HepG2 (cell line): ENCODE measurements around the gene TACC2. TPM values are rescaled to one million over a fixed set of nuclear protein-coding genes. Genes with fewer than 3 reads are reported as not detected.

Experiments used
- ATAC-seq: fragments of 200-7000 bp; cut with Tn5 transposase; 3 replicates; pipeline ENCODE4 v1.9.1; 2020; ENCODE audit warnings: mild to moderate bottlenecking, moderate library complexity
- BruUV-seq: library from RNA; stranded (reverse); fragments of 400-500 nt; replicated peaks from 2 replicates; lab custom pipeline; 2021; lab: Mats Ljungman, UMichigan
- CTCF ChIA-PET: fragments of 300-600 bp; formaldehyde crosslinking; extraction: SDS; loops from one replicate; lab custom pipeline; 2021; ENCODE audit warnings: low total read pairs, inconsistent platforms, low intra/inter-chr PET ratio; lab: Yijun Ruan, JAX
- POLR2A ChIA-PET: fragments of 350-600 bp; sonication (Branson Sonifier 250); formaldehyde crosslinking; loops from one replicate; lab custom pipeline; 2020; ENCODE audit warnings: antibody characterized with exemption, inconsistent platforms; lab: Yijun Ruan, JAX
- DNase-seq: peaks from one replicate; pipeline ENCODE4 v3.0.0-alpha.2; 2015; ENCODE audit warnings: low spot score
- FAIRE-seq: peaks from 3 replicates; lab custom pipeline; 2011; peaks lifted over from hg19 to GRCh38; lab: Jason Lieb, UNC
- H2AFZ ChIP-seq: one replicate; pipeline ENCODE4 v1.6.1; 2011; ENCODE audit warnings: low read length, inconsistent platforms
- H3K27ac ChIP-seq: fragments of 300-600 bp; 3 replicates; pipeline ENCODE4 v1.8.0; 2011; ENCODE audit warnings: mixed run types, mild to moderate bottlenecking, mixed read lengths, low read length, inconsistent platforms; ENCODE audit not compliant: insufficient read depth; ENCODE audit errors: extremely low read length
- H3K27me3 ChIP-seq, 2 experiments: fragments of 200-600 bp in 1 of 2; 2 replicates in 1 of 2; 3 replicates in 1 of 2; pipeline versions ENCODE4 v1.6.0 to v1.8.0; 2011; ENCODE audit warnings: low read length in 2 of 2, mild to moderate bottlenecking in 2 of 2, moderate library complexity in 2 of 2, inconsistent platforms in 1 of 2; ENCODE audit not compliant: insufficient read depth in 2 of 2, control insufficient read depth in 1 of 2
- H3K36me3 ChIP-seq, 2 experiments: fragments of 200-600 bp in 1 of 2; replicated peaks in 1 of 2; 2 replicates in 1 of 2; 3 replicates in 1 of 2; pipeline versions ENCODE4 v1.5.1 to v1.8.0; 2011; ENCODE audit warnings: low read length in 2 of 2, inconsistent platforms in 1 of 2; ENCODE audit not compliant: insufficient read depth in 2 of 2, control insufficient read depth in 1 of 2
- H3K4me1 ChIP-seq: 2 replicates; pipeline ENCODE4 v1.5.1; 2012; ENCODE audit warnings: low read length, inconsistent platforms; ENCODE audit not compliant: insufficient read depth
- H3K4me2 ChIP-seq: 2 replicates; pipeline ENCODE4 v1.6.0; 2011; ENCODE audit warnings: low read depth, low read length, inconsistent platforms
- H3K4me3 ChIP-seq, 3 experiments: fragments of 200-600 bp in 1 of 3; sonication (generic), shearing (Covaris generic) in 1 of 3; replicated peaks in 1 of 3; 2 replicates each; pipeline ENCODE4 v1.5.1; 2011 to 2016; ENCODE audit warnings: low read length in 3 of 3, inconsistent platforms in 2 of 3, low read depth in 2 of 3, mild to moderate bottlenecking in 2 of 3, control low read depth in 1 of 3, mixed read lengths in 1 of 3; ENCODE audit not compliant: insufficient read depth in 1 of 3
- H3K79me2 ChIP-seq: one replicate; pipeline ENCODE4 v1.6.1; 2011; ENCODE audit warnings: low read length, inconsistent platforms; ENCODE audit not compliant: insufficient read depth
- H3K9ac ChIP-seq: 2 replicates; pipeline ENCODE4 v1.6.0; 2011; ENCODE audit warnings: mild to moderate bottlenecking, low read depth, low read length, inconsistent platforms; ENCODE audit not compliant: insufficient read depth
- H3K9me3 ChIP-seq: 2 replicates; pipeline ENCODE4 v1.5.1; 2012; ENCODE audit warnings: mild to moderate bottlenecking, low read length
- H4K20me1 ChIP-seq: 2 replicates; pipeline ENCODE4 v1.6.0; 2011; ENCODE audit warnings: inconsistent platforms, mild to moderate bottlenecking, low read length, moderate library complexity; ENCODE audit not compliant: insufficient read depth
- AGO2 ChIP-seq: fragments of 200-400 bp; formaldehyde crosslinking; optimal IDR thresholded peaks from 2 replicates; pipeline ENCODE3; 2017; ENCODE audit warnings: mild to moderate bottlenecking, low read depth, low read length, moderate library complexity
- CREBL2 ChIP-seq: sonication (generic); formaldehyde crosslinking; IDR thresholded peaks from 2 replicates; pipeline ENCODE4 v1.8.1; 2023; ENCODE audit warnings: missing genetic modification reagents, mild to moderate bottlenecking, borderline replicate concordance
- DDIT3 ChIP-seq: sonication (generic); formaldehyde crosslinking; IDR thresholded peaks from 2 replicates; pipeline ENCODE4 v1.4.0; 2020; ENCODE audit warnings: mild to moderate bottlenecking, missing genetic modification reagents
- EEA1 ChIP-seq: sonication (generic); formaldehyde crosslinking; IDR thresholded peaks from 2 replicates; pipeline ENCODE4 v1.5.1; 2020; ENCODE audit warnings: mild to moderate bottlenecking, missing genetic modification reagents, borderline replicate concordance
- HNRNPUL1 ChIP-seq: fragments of 200-400 bp; formaldehyde crosslinking; IDR thresholded peaks from 2 replicates; pipeline ENCODE4 v1.6.1; 2017; ENCODE audit warnings: low read depth, mild to moderate bottlenecking, low read length, moderate library complexity
- NFKB2 ChIP-seq: sonication (generic); formaldehyde crosslinking; IDR thresholded peaks from 2 replicates; pipeline ENCODE4 v1.4.0; 2020; ENCODE audit warnings: missing genetic modification reagents, borderline replicate concordance
- RBFOX2 ChIP-seq: fragments of 200-400 bp; formaldehyde crosslinking; IDR thresholded peaks from 2 replicates; pipeline ENCODE4 v1.6.1; 2017; ENCODE audit warnings: low read depth, mild to moderate bottlenecking, low read length
- TCF7L2 ChIP-seq: IDR thresholded peaks from 2 replicates; pipeline ENCODE4 v1.6.1; 2011; ENCODE audit warnings: mild to moderate bottlenecking, low read depth, low read length, moderate library complexity
- THYN1 ChIP-seq: sonication (generic); formaldehyde crosslinking; IDR thresholded peaks from 2 replicates; pipeline ENCODE4 v1.8.1; 2023; ENCODE audit warnings: low read depth, mild to moderate bottlenecking, moderate library complexity, missing genetic modification reagents, borderline replicate concordance
- TRIM22 ChIP-seq: fragments of 450-650 bp; IDR thresholded peaks from 2 replicates; pipeline ENCODE4 v1.6.1; 2017
- ZNF326 ChIP-seq: sonication (generic); formaldehyde crosslinking; IDR thresholded peaks from 2 replicates; pipeline ENCODE4 v1.4.0; 2020; ENCODE audit warnings: missing genetic modification reagents, borderline replicate concordance
- ZNF331 ChIP-seq: sonication (generic); formaldehyde crosslinking; IDR thresholded peaks from 2 replicates; pipeline ENCODE4 v1.4.0; 2020; ENCODE audit warnings: missing genetic modification reagents
- ZNF546 ChIP-seq: sonication (generic); formaldehyde crosslinking; conservative IDR thresholded peaks from 2 replicates; pipeline ENCODE4 v1.8.1; 2023; ENCODE audit warnings: mild to moderate bottlenecking, missing genetic modification reagents
- ZNF841 ChIP-seq: sonication (generic); formaldehyde crosslinking; IDR thresholded peaks from 2 replicates; pipeline ENCODE4 v1.8.1; 2023; ENCODE audit warnings: missing genetic modification reagents, borderline replicate concordance
- WGBS: methylation state at CpG from one replicate; pipeline ENCODE4 v1.1.6; 2017; ENCODE audit warnings: low lambda C conversion rate; 5-methylcytosine and 5-hydroxymethylcytosine counted together
- in situ Hi-C: cut with HindIII; loops from 2 replicates; pipeline ENCODE4 v1.10.0; 2017; ENCODE audit warnings: low pct_unique_long_range_greater_than_20kb; ENCODE audit not compliant: extremely low pct_ligation_motif_present
- intact Hi-C: fragments of 100-400 bp; cut with micrococcal nuclease; formaldehyde crosslinking; loops from one replicate; pipeline ENCODE4 v1.10.0; 2022; ENCODE audit not compliant: unreplicated experiment
- polyA plus RNA-seq, 8 experiments: library from polyadenylated mRNA; depleted of rRNA in 3 of 8; stranded (reverse) in 7 of 8; unstranded in 1 of 8; fragments of >200 nt; fragmentation: Illumina TruSeq in 4 of 8; extraction: Trizol in 4 of 8; gene quantifications; 2 replicates each; pipeline versions ENCODE4 v1.2.1 to v1.2.3, GENCODE V29; 2011 to 2016; ENCODE audit warnings: low read depth in 4 of 8, missing spikeins in 1 of 8, mixed read lengths in 1 of 8; ENCODE audit not compliant: insufficient read depth in 1 of 8
- total RNA-seq, 5 experiments: library from RNA; depleted of rRNA; stranded (reverse); fragments of >200 nt; fragmentation: Illumina TruSeq; extraction: Trizol; gene quantifications; 2 replicates each; pipeline ENCODE4 v1.2.3, GENCODE V29; 2016; ENCODE audit warnings: low read depth in 1 of 5

Gene TACC2
- total and polyA plus RNA-seq, 2 of the 13 experiments (the other 11 are each of a cell fraction or from before 2014, with no cell fraction given), result 11.8 to 16.0 TPM

- peaks cover 6 to 15% of the 10 kb centered on the region in 2 experiments; a peak in 3 of 5 replicates for H3K36me3 ChIP-seq
- no peaks in the 10 kb centered on the region for H4K20me1 ChIP-seq
- no peaks in the 10 kb centered on the region for H3K9me3 ChIP-seq
- TF ChIP-seq NFKB2 (CRISPR knock-in tag) (no peak), EEA1 (CRISPR knock-in tag) (no peak), TCF7L2 (no peak), AGO2 (no peak), THYN1 (CRISPR knock-in tag) (no peak), RBFOX2 (no peak), ZNF326 (no peak)
- TF ChIP-seq, all 625 proteins: peak for 0
- POLR2A ChIA-PET, result no interaction called here
- no peaks in the 10 kb centered on the region for H3K4me1 ChIP-seq
- H3K4me3 ChIP-seq, result no peak overlapping the region
- no peak overlapping the region for H2AFZ ChIP-seq
- FAIRE-seq (no peak), ATAC-seq (no peak), DNase-seq (no peak)
- no peak overlapping the region for H3K4me2 ChIP-seq
- no peaks in the 10 kb centered on the region for H3K79me2 ChIP-seq
- CTCF ChIA-PET, result no interaction called here
- BruUV-seq, result no TSS peak
- no peak overlapping the region for H3K9ac ChIP-seq
- no peaks in the 10 kb centered on the region for H3K27me3 ChIP-seq
- in situ Hi-C loops (no loop called here), intact Hi-C loops (no loop called here)
- H3K27ac ChIP-seq, result no peak overlapping the region
- WGBS, result 79% methylated on average over 7 of the region's 8 CpGs
These were observed 96.5 kb downstream of the TACC2 start for GRCh38 chr10:122085423-122085911.

GRCh38 chr10:122086416-122087240 lies 97.7 kb downstream of the TACC2 start:
- H3K9me3 ChIP-seq, result no peaks in the 10 kb centered on the region
- intact Hi-C loops, result no loop called here
- ChIA-PET CTCF (no interaction called here), POLR2A (interaction anchor here (1.4 kb wide), 1 partner anchor 27 kb away, joined by 3 read pairs; no protein-coding TSS in a partner anchor)
- no peak for DNase-seq
- no peaks in the 10 kb centered on the region for H3K27me3 ChIP-seq
- H3K4me3 ChIP-seq, result no peak overlapping the region
- H3K4me1 ChIP-seq, result no peaks in the 10 kb centered on the region
- no peaks in the 10 kb centered on the region for H3K79me2 ChIP-seq
- no peaks in the 10 kb centered on the region for H4K20me1 ChIP-seq
- TF ChIP-seq TRIM22 (no peak), DDIT3 (CRISPR knock-in tag) (no peak), ZNF331 (CRISPR knock-in tag) (no peak), CREBL2 (CRISPR knock-in tag) (no peak), ZNF841 (CRISPR knock-in tag) (no peak), HNRNPUL1 (no peak), ZNF546 (CRISPR knock-in tag) (no peak)
- BruUV-seq, result no TSS peak
- H3K27ac ChIP-seq, result no peak overlapping the region
- in situ Hi-C loops, result no loop called here
- no peak for FAIRE-seq
- H2AFZ ChIP-seq, result no peak overlapping the region
- WGBS, result 96% methylated on average over 8 of the region's 9 CpGs
- peaks cover 6 to 15% of the 10 kb centered on the region in 2 experiments; a peak in 3 of 5 replicates for H3K36me3 ChIP-seq
- ATAC-seq, result no peak; the same call in 2 of the 3 replicates
- H3K9ac ChIP-seq, result no peak overlapping the region
- H3K4me2 ChIP-seq, result no peak overlapping the region
